Measurements from ENCODE around the gene SMG6.
A peak's percentile ranks its signal among the peaks of the same experiment; 100 is the strongest.

DNA sequence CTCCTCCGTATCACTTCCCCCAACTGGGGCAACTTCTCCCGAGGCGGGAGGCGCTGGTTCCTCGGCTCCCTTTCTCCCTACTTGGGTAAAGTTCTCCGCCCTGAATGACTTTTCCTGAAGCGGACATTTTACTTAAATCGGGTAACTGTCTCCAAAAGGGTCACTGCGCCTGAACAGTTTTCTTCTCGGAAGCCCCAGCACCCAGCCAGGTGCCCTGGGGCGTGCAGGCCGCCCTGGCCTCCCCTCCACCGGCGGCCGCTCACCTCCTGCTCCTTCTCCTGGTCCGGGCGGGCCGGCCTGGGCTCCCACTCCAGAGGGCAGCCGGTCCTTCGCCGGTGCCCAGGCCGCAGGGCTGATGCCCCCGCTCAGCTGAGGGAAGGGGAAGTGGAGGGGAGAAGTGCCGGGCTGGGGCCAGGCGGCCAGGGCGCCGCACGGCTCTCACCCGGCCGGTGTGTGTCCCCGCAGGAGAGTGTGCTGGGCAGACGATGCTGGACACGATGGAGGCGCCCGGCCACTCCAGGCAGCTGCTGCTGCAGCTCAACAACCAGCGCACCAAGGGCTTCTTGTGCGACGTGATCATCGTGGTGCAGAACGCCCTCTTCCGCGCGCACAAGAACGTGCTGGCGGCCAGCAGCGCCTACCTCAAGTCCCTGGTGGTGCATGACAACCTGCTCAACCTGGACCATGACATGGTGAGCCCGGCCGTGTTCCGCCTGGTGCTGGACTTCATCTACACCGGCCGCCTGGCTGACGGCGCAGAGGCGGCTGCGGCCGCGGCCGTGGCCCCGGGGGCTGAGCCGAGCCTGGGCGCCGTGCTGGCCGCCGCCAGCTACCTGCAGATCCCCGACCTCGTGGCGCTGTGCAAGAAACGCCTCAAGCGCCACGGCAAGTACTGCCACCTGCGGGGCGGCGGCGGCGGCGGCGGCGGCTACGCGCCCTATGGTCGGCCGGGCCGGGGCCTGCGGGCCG lies 247.1 kb downstream of the SMG6 start:
- TF ChIP-seq, protein P1, sequence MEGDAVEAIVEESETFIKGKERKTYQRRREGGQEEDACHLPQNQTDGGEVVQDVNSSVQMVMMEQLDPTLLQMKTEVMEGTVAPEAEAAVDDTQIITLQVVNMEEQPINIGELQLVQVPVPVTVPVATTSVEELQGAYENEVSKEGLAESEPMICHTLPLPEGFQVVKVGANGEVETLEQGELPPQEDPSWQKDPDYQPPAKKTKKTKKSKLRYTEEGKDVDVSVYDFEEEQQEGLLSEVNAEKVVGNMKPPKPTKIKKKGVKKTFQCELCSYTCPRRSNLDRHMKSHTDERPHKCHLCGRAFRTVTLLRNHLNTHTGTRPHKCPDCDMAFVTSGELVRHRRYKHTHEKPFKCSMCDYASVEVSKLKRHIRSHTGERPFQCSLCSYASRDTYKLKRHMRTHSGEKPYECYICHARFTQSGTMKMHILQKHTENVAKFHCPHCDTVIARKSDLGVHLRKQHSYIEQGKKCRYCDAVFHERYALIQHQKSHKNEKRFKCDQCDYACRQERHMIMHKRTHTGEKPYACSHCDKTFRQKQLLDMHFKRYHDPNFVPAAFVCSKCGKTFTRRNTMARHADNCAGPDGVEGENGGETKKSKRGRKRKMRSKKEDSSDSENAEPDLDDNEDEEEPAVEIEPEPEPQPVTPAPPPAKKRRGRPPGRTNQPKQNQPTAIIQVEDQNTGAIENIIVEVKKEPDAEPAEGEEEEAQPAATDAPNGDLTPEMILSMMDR (IDR thresholded peaks at IDR 0.05): peak in 2 of 6 experiments; percentile 29 to 38
- TF ChIP-seq POLR2A (IDR thresholded peaks at IDR 0.05): no peak

All from esophagus squamous epithelium (tissue), 4 donors.